Astrocyte of the hippocampus (primary cell): ENCODE data around the gene TTC34.

Source experiments
- DNase-seq: peaks from one replicate; pipeline ENCODE4 v3.0.0; 2011; ENCODE audit warnings: low read depth, low spot score

Gene TTC34

DNA sequence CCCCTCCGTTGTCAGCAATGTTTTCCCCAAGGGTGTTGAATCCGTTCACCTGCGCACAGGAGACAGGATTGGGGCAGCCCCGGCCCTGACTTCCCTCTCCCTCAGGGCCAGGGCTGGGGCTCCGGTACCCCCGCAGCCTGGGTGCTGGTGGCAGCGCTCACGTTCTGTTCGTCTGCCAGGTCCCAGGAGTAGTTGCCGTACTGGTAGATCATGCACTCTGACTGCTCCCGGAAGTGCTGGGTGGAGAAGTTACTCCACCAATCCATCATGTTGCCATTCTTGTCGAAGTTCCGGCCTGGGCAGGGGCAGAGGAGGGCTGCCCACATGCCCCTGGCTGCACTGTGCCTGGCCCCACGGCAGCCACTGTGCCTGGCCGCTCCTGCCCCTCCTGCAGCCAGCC is 208.8 kb downstream of the TTC34 start:
- no peak for DNase-seq

DNA sequence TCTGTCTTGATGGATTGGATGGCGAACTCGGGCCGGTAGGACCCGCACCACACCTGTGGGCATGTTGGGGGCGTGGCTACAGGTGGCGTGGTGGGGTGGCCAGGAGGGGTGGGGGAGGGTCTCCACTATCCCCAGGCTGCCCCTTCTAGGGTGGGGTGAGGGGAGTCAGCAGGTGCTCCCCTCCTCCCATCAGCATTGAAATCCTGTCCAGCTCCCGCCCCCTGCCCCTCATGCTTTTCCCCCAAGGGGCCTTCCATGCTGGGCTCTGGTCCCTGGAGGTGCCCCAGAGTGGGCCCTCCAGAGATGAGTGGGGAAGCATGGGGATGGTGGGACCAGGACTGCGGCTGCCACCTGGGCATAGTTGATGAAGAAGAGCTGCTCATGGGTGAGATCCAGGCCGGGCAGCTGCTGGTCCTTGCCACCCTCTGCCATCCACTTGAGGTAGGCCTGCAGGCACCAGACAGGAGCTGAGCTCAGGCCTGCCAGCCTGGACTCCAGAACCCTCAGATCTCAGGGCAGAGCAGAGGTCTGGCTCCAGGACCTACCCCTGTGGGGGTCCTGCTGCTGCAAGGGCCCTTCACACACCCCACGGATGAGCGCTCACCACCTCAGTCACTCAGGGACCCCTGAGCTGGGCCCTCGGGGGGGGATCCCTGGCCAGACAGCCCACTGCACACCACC is 209.8 kb downstream of the TTC34 start:
- DNase-seq: no peak

DNA sequence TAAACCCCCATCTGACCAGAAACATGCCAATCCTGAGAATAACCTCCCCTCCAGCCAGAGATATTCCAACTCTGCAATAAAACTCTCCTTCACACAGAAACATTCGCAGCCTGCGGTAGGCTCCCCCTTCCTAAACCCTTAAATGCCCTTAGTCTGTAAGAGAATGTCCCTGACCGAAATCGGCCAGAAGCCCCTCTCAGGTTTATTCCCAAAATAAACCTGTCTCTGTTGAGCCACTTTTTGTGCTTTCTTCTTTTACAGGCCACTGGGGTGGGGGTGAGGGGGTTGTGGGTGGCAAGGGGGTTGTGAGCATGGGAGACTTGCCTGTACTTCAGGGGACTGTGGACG is 210.3 kb downstream of the TTC34 start:
- no peak for DNase-seq

GRCh38 chr1:2590233-2591141 is 211.0 kb downstream of the TTC34 start:
- DNase-seq: no peak

DNA sequence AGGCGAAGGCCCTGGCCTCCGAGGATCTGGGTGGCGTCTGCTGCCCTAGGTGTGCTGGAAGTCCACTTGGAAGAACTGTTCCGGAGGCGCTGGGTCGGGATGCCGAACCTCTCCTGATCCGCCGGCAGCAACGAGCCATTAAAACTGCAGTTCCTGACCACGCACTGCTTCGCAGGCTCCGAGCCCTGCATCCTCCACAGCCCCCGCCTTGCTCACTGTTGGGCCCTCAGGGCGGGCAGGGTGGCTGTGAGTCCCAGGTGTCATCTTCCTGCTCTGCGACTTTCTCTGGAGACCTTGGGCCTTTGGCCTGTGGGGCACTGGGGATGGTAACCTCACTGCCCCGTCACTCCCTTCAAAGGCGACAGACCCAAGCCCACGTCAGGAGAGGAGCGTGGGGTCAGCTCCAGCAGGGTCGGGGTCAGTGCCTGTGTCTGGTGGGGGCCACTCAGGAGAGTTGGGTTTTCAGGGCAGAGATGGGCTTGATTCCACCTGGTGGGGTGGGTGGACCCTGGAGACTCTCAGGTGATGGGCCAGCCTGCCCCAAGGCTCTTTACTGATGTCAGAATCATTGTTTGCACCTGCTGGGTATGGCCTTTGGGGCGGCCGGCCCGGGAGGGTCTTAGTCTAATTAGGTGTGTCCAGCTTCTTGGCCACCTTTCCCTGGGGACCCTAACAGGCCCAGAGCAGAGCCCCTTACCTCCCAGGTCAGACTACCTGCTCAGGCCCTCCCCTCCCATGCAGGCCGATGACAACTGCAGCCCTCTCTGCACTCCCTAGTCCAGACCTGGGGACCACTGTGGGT is 211.9 kb downstream of the TTC34 start:
- DNase-seq: no peak

GRCh38 chr1:2588661-2589430 is 212.6 kb downstream of the TTC34 start:
- DNase-seq: no peak

DNA sequence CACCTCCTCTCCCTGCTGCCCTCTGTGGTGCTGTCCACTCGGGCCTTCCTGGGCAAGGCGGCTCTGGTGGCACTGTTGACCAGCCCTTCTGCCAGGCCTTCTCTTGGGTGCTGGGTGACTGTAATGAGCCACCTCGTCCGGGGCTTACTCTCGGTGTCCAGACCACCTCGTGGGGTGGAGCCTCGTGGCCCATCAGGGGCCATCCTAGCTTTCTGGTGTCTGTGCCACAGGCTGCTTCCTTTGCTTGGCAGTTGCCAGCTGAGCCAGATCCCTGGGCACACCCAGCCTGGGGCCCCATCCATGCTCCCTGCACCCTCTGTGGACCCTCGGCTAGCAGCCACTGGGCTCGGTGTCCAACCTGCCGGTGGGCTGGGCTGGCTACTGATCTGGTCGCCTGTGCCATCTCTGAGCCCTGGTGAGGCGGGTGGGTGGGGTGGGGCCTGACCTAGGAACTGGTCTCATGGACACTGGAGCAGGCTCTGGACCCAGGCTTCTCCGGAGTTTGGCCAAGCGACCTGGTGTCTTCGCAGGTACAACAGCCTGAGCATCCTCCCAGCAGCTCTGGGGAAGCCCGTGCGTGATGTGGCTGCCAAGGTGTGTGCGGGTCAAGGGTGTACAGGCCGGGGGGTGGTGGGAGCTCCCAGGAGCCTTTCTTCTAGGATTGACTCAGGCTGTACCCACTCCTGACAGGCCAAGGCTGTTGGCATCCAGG is 213.5 kb downstream of the TTC34 start:
- DNase-seq: no peak

- peak; percentile 62 for DNase-seq
Measured at GRCh38 chr1:2587071-2587859, 214.2 kb downstream of the TTC34 start.

DNA sequence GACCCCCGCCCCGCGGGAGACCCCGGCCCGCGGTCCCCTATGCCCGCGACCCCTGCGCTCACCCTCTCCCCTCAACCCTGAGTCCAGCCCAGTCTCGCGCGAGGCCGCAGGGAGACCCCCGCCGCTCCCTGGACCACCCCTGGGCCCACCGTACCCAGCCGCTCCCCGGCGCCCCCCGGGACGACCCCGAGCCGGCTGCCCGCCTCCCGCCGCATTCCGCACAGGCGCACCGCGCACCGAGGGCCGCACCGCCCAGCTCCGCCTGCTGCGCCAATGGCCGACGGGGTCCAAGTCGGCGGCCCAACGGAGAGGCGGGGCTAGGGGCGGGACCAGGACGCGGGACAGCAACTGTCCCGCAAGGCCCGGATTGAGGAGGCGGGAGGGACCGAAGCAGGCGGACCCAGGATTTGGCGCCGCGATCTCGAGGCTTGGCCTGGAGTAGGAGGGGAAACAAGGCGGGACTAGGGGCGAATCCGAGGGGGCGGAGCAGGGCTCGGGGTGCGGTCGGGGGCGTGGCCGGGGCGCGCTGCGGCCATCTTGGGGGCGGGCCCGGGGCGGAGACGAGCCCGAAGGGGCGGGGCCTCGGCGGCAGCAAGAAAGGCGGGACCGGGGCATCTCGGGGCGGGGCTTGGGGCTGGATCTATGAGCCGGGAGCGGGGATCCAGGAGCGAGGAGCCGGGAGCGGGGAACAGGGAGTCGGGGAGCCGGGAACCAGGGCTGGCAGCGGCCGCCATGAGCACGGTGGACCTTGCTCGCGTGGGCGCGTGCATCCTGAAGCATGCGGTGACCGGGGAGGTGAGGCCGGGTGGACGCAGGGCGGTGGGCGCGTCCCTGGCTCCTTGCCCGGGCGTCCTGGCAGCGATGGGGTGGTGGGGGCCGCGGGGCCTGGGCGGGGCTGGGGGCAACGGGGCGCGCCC is 215.1 kb downstream of the TTC34 start, which contains the start of gene PRXL2B:
Gene PRXL2B (plus strand): TSS at position 624 of the 917 bp plus-strand sequence. CDS start 109 bp downstream, at position 733.
- DNase-seq: peak; percentile 100
